C1 segment of cervical spinal cord (tissue), 14 donors: Measurements from ENCODE around the gene TMEM126A.
"Not testable (repeated sequence)": the region's sequence is repeated elsewhere in the genome, so short reads cannot be mapped to it uniquely, and the experiment has no call there.

Source experiments
- DNase-seq, 14 donors: peaks; one replicate each; lab custom pipeline; 2025; lab: John Stamatoyannopoulos, UW

Gene TMEM126A

DNA sequence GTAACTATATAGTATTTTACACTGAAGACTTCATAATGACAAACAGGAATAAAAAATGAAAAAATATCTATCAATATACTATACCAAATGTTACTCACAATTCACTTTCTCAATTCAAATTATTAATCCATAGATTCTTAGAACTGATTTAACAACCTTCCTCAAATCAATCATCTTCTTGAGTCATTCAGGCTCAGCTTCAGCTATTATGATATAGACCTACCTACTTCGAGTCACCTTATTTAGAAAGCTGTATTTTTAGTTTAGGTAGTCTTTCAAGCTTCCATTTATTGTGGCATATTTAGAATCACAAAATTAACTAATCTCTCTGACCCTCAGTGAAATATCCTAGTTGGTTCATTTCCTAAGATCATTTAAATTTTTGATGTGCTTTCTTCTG is 9.0 kb downstream of the TMEM126A start:
- DNase-seq, result no peak

- DNase-seq, result no peak
Measured at GRCh38 chr11:85658180-85658579, 10.4 kb downstream of the TMEM126A start.

DNA sequence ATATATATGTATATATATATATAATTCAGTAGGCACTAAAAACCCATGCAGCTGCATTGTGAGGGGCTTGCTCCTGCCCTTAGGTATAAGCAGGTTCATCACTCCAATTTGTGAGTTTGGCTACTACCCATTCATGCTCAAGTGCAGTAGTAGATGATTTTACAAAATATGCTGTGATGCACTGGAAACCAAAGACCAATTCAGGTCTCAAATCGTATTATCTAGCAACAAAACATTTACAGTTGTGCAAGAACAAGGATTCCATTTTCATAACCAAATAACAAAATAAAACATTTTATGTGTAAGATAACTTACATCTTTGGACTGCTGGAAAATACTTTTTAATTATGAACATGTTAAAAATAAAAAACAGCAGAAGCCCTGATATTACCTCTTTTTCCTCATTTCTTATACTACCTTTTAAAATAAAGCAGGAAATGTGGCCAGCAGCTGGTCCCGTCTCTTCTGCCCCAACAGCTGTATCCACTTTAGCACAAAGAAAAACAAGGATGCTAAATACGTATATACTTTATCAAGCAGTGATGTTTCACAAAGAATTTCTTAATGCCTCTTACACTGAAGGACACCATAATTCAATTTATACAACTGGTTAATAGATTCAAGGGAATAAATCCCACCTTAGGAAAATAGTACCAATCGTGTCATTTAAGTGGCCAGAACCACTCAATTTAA is 14.4 kb downstream of the TMEM126A start:
- DNase-seq, result no peak

GRCh38 chr11:85663080-85663752 is 15.4 kb downstream of the TMEM126A start:
- peak in 1 of 14 donors; percentile 27 for DNase-seq

DNA sequence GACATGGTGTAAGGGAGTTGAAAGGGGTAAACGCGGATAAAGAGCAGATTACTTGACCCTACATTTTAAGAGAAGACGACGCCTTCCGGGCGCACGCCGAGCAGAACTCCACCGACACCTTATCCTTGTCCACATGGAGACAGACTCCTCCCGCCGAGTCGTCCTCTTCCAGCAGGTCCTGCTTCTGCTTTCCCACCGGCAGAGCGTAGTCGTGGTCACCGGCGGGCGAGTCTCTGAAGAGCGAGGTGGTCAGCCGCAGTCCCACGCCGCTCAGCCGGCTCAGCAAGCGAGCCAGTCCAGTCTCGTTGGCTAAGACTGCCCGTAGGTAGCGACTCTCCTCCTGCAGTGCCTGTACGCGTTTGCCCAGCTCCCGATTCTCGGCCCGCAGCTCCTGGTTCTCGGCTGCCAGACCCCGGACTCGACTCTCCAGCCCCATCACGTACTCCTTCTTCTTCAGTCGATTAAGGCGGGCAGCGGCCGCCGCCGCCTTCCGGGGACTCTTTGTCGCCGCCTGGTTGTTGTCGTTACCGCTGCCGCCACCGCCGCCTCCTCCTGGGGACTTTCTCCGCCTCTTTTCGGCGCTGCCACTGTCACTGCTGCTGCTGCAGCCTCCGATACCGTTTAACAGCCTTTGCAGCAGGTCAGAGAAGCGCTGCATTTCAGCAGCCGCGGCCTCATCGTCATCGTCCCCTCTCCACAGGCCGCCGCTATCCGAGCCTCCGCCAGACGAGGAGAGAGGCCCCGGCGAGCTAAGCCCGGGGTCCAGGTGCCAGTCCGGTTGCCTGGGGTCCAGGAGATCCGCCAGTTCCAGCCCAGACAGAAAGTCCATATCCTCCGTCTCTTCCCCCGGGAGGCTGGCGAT is 16.2 kb downstream of the TMEM126A start:
- peak in 12 of 14 donors; percentile 53 to 84 (median 72) for DNase-seq

GRCh38 chr11:85664615-85665481 is 17.1 kb downstream of the TMEM126A start, which contains the start of gene CREBZF:
TSS of gene CREBZF (minus strand) at chr11:85665129. CDS start at chr11:85664875, 254 bp downstream.
- peak in 13 of 14 donors; percentile 58 to 94 (median 91) for DNase-seq

DNA sequence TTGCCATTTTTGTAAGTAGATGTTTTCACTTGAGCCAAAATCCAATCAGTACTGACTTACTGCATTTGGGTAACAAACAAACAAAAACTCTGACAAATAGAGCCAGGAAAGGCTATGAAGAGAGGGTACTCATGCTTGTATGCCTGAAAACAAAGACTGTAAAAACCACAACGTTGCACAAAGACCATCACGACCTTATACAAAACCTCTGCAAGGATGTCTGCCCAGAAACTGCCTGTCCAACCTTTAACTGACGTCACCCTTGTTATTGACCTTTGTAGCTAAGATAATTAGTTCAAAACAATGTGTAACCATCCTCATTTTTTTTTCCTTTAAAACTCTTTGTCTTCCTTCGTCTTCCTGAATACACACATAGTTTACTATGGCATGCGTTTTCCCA is 18.0 kb downstream of the TMEM126A start:
- DNase-seq, result peak in 2 of 14 donors; percentile 11 to 26

DNA sequence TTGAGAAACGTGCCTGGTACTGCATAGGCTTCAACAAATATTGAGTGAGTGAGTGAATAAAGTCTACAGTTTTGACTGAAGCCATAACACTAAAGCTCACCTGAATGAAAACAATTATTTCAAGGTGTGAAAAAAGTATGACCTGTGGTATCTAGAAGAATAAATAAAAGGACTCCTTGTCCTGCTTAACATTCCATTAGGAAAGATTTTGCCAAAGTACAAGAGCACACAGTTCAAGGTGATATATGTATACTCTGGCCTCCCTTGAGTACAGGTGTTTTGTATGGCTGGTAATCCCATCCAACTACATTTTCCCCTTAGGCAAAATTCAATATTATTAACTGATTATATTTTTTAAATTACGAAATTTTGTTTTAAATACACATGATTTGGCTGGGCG is 18.9 kb downstream of the TMEM126A start:
- no peak for DNase-seq

- no peak for DNase-seq
Measured at GRCh38 chr11:85668157-85668556, 20.4 kb downstream of the TMEM126A start.

DNA sequence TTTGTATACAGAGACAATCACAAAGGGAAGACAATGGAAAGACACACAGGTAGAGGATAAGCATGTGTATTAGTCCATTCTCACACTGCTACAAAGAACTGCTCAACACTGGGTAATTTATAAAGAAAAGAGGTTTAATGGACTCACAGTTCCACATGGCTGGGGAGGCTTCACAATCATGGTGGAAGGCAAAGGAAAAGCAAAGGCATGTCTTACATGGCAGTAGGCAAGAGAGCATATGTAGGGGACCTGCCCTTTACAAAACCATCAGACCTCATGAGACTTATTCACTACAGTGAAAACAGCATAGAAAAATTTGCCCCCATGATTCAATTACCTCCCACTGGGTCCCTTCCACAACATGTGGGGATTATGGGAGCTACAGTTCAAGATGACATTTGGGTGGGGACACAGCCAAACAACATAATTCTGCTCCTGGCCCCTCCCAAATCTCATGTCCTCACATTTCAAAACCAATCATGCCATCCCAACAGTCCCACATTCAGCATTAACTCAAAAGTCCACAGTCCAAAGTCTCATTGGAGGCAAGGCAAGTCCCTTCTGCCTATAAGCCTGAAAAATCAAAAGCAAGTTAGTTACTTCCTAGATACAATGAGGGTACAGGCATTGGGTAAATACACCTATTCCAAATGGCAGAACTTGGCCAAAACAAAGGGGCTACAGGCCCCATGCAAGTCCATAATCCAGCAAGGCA is 23.3 kb downstream of the TMEM126A start:
- DNase-seq, result not testable (repeated sequence)

GRCh38 chr11:85672105-85672902 is 24.5 kb downstream of the TMEM126A start:
- no peak for DNase-seq

DNA sequence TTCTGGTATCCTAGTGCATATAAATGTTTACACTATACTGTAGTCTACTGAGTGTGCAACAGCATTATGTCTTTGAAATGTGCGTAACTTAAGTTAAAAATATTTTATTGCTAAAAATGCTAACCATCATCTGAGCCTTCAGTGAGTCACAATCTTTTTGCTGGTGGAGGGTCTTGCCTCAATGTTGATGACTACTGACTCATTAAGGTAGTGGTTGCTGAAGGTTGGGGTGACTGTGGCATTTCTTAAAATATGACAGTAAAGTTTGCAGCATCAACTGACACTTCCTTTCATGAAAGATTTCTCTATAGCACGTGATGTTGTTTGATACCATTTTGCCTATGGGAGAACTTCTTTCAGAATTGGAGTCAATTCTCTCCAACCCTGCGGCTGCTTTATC is 25.6 kb downstream of the TMEM126A start:
- DNase-seq, result no peak

DNA sequence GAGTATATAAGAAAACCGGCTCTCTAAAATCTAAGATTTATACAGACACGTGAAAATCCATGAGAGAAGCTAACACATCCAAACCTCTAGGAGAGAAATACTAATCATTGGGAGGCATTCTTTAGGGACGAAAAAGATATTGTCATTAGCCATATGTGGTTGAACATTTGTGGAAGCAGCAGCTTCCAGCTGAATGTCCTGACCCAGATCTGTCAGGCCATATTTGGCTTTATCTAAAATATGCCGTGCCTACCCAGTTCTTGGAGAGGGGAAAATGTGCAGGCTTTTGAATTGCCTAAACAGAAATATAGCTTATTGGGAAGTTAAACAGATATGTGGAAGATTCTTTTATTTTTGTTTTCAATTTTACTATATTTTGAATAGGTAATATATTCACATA is 31.8 kb downstream of the TMEM126A start:
- peak in 1 of 14 donors; percentile 88 for DNase-seq

DNA sequence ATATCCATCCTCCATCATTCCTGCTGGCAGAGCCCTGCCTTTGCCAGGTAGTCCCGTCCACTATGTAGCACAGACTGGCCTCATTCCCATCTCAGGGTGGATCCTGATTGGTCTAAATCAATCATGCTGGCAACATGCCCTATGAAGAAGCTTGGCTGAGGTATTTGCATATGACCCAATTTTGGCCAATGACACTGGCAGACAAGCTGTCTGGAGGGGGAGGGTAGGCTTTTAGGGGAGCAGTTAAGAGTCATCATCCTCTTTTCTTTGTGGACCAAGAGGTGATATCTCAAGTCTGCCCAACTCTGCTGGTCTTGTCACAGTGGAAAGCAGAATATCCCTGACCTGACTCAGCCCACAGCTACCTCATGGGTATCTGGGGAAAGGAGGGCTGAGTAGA is 33.1 kb downstream of the TMEM126A start:
- peak in 2 of 14 donors; percentile 24 to 95 for DNase-seq

GRCh38 chr11:85682330-85683305 is 34.9 kb downstream of the TMEM126A start:
- peak in 12 of 14 donors; percentile 9 to 76 (median 47) for DNase-seq

GRCh38 chr11:85685125-85685819 is 37.5 kb downstream of the TMEM126A start:
- DNase-seq, result peak in 6 of 14 donors; percentile 41 to 59 (median 46)

DNA sequence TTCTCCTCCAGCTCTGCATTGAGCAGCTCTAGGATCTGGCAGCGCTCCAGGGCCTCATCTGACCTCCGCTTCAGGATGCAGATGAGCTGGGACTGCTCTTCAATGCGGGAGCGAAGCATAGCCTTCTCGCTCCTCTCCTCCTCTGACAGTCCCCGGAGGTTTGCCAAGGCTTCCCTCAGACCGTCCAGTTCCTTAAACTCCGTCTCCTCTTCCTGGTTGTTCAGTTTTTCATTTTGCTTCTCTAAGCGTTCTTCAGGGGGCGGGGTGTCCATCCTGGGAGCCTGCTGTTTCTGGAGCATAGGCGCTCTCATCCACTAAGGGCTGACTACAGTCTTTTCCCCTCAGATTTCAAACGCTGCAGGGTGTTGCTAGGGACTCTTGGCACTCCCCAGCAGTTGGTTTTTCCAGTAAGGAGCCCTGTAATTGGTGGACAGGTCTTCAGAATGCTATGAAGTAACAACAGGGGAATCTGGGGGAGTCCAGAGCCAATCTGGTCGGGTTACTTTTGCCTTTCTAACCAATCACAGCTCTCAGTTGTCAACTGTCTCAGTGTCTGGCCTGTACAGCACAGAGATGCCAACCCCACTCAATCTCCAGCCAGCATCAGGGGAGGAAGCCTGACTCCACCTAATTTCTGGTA is 38.2 kb downstream of the TMEM126A start, which contains the start of gene CCDC89:
Gene CCDC89 (minus strand): TSS at position 376 of the 640 bp plus-strand sequence. CDS start 65 bp downstream, at position 311.
- peak in 13 of 14 donors; percentile 21 to 99 (median 74) for DNase-seq
